DND-41 (cell line): ENCODE data around the gene PRDM5.

ENCODE experiments used
- CTCF ChIP-seq: IDR thresholded peaks from 2 replicates; pipeline ENCODE4 v1.5.1; 2012; ENCODE audit warnings: borderline replicate concordance, low read length, moderate library complexity, mild to moderate bottlenecking; ENCODE audit not compliant: poor library complexity, severe bottlenecking; ENCODE audit errors: extremely low read depth
- EZH2 ChIP-seq: IDR thresholded peaks from 3 replicates; pipeline ENCODE4 v1.6.1; 2012; ENCODE audit warnings: borderline replicate concordance, low read depth, mild to moderate bottlenecking, moderate library complexity, low read length, inconsistent platforms; ENCODE audit not compliant: severe bottlenecking

- TF ChIP-seq CTCF: no peak
- TF ChIP-seq EZH2: no peak
Measured at GRCh38 chr4:120881351-120881750, 41.2 kb downstream of the PRDM5 start.
